Parathyroid adenoma (tissue), 2 donors: Measurements from ENCODE around the gene MAP6.

Experiments used
- H2AFZ ChIP-seq: fragments of 300-600 bp; sonication (generic); one replicate; pipeline ENCODE4 v1.7.0; 2017; ENCODE audit warnings: antibody characterized with exemption, mild to moderate bottlenecking
- H3K27ac ChIP-seq: fragments of 300-600 bp; sonication (generic); one replicate; pipeline ENCODE4 v1.7.0; 2017
- H3K27me3 ChIP-seq: fragments of 300-600 bp; sonication (generic); one replicate; pipeline ENCODE4 v1.7.0; 2017; ENCODE audit warnings: low read length; ENCODE audit not compliant: control insufficient read depth, insufficient read depth
- H3K36me3 ChIP-seq: fragments of 300-600 bp; sonication (generic); one replicate; pipeline ENCODE4 v1.7.0; 2017; ENCODE audit warnings: low read length; ENCODE audit not compliant: control insufficient read depth, insufficient read depth
- H3K4me1 ChIP-seq: fragments of 300-600 bp; sonication (generic); one replicate; pipeline ENCODE4 v1.7.0; 2017; ENCODE audit warnings: control low read depth
- H3K4me2 ChIP-seq: fragments of 300-600 bp; sonication (generic); one replicate; pipeline ENCODE4 v1.7.0; 2017; ENCODE audit warnings: low read length
- H3K4me3 ChIP-seq: fragments of 300-600 bp; sonication (generic); one replicate; pipeline ENCODE4 v1.7.0; 2017; ENCODE audit warnings: low read depth, low read length
- H3K79me2 ChIP-seq: fragments of 300-600 bp; sonication (generic); one replicate; pipeline ENCODE4 v1.7.0; 2017; ENCODE audit warnings: control low read depth
- H3K9ac ChIP-seq: fragments of 300-600 bp; sonication (generic); one replicate; pipeline ENCODE4 v1.7.0; 2017; ENCODE audit warnings: mild to moderate bottlenecking
- H3K9me3 ChIP-seq: fragments of 300-600 bp; sonication (generic); one replicate; pipeline ENCODE4 v1.7.0; 2017; ENCODE audit warnings: low read length; ENCODE audit not compliant: control insufficient read depth
- TF ChIP-seq, protein P1 (sequence below): fragments of 300-600 bp; sonication (generic); IDR thresholded peaks from one replicate; pipeline ENCODE4 v1.7.0; 2017; ENCODE audit warnings: antibody characterized with exemption, mild to moderate bottlenecking
- donor health status: primary hyperparathyroidism.

MAP6 gene

GRCh38 chr11:75653532-75653931 lies 15.3 kb downstream of the MAP6 start:
- Histone ChIP-seq H3K36me3 (no peaks in the 10 kb centered on the region), H3K9me3 (no peaks in the 10 kb centered on the region), H3K4me2 (no peak overlapping the region), H3K27me3 (no peaks in the 10 kb centered on the region), H3K4me1 (no peaks in the 10 kb centered on the region), H3K9ac (no peak overlapping the region), H2AFZ (no peak overlapping the region), H3K79me2 (peaks cover 4% of the 10 kb centered on the region), H3K4me3 (no peak overlapping the region), H3K27ac (no peak overlapping the region)
- TF ChIP-seq, protein P1, sequence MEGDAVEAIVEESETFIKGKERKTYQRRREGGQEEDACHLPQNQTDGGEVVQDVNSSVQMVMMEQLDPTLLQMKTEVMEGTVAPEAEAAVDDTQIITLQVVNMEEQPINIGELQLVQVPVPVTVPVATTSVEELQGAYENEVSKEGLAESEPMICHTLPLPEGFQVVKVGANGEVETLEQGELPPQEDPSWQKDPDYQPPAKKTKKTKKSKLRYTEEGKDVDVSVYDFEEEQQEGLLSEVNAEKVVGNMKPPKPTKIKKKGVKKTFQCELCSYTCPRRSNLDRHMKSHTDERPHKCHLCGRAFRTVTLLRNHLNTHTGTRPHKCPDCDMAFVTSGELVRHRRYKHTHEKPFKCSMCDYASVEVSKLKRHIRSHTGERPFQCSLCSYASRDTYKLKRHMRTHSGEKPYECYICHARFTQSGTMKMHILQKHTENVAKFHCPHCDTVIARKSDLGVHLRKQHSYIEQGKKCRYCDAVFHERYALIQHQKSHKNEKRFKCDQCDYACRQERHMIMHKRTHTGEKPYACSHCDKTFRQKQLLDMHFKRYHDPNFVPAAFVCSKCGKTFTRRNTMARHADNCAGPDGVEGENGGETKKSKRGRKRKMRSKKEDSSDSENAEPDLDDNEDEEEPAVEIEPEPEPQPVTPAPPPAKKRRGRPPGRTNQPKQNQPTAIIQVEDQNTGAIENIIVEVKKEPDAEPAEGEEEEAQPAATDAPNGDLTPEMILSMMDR, result no peak

GRCh38 chr11:75652936-75653335 lies 15.9 kb downstream of the MAP6 start:
- no peak overlapping the region for H3K9ac ChIP-seq
- H2AFZ ChIP-seq, result no peak overlapping the region
- H3K4me2 ChIP-seq, result no peak overlapping the region
- no peak overlapping the region for H3K27ac ChIP-seq
- H3K36me3 ChIP-seq, result no peaks in the 10 kb centered on the region
- no peaks in the 10 kb centered on the region for H3K4me1 ChIP-seq
- H3K27me3 ChIP-seq, result no peaks in the 10 kb centered on the region
- no peaks in the 10 kb centered on the region for H3K9me3 ChIP-seq
- H3K4me3 ChIP-seq, result no peak overlapping the region
- TF ChIP-seq, protein P1, result no peak
- peaks cover 4% of the 10 kb centered on the region for H3K79me2 ChIP-seq

DNA sequence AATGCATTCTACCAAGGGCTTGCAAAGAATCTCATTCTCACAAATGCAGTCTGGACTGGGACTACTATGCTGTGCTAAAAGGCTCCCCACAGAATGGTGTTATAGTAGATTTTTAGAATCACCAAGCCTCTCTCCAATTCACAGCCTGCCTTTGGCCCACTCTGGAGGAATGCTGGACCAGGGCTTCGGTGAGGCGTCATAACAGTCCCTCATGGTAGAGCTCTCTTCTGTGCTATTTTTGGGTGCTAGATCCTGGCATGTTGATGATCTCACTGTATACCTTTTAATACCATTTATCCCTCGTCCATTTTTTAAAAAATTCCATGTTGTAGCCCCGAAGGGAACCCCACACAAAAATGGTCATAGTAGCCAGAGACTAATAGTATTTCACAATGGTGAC lies 17.6 kb downstream of the MAP6 start:
- H3K4me3 ChIP-seq, result no peak overlapping the region
- no peak overlapping the region for H3K27ac ChIP-seq
- H3K9ac ChIP-seq, result no peak overlapping the region
- no peak overlapping the region for H3K4me2 ChIP-seq
- no peak overlapping the region for H2AFZ ChIP-seq
- TF ChIP-seq, protein P1, result no peak
- no peaks in the 10 kb centered on the region for H3K36me3 ChIP-seq
- no peaks in the 10 kb centered on the region for H3K9me3 ChIP-seq
- H3K27me3 ChIP-seq, result no peaks in the 10 kb centered on the region
- H3K4me1 ChIP-seq, result no peaks in the 10 kb centered on the region
- H3K79me2 ChIP-seq, result peaks cover 4% of the 10 kb centered on the region

DNA sequence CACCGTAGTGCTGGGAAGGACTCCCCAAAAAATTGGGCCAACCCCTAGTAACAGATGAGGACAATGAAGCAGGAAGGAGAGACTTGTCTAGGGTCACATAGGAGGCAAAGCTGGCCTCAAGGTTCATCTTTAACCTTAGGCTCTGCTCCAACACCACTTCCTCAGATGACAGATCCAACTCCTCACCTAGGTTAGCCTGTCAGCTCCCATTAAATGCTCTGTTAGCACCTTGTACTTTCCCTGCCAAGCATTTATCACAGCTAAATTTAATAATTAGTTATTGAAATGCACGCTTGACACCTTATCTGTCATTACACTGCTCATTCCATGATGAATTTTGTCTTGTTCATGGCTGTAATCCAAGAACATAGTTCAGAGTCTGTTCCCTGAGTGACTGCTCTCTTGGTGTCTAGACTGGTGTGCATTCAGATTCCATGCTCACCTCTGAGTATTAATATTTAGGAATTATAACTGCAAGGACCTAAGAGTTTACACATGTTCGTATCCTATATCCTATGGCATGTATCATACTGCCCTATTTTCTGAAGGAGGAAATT lies 18.6 kb downstream of the MAP6 start:
- Histone ChIP-seq H3K79me2 (peaks cover 2% of the 10 kb centered on the region), H3K9me3 (no peaks in the 10 kb centered on the region), H3K27ac (no peak overlapping the region), H3K4me3 (no peak overlapping the region), H3K9ac (no peak overlapping the region), H3K27me3 (no peaks in the 10 kb centered on the region), H2AFZ (no peak overlapping the region), H3K36me3 (no peaks in the 10 kb centered on the region), H3K4me2 (no peak overlapping the region), H3K4me1 (no peaks in the 10 kb centered on the region)
- TF ChIP-seq, protein P1, result no peak

DNA sequence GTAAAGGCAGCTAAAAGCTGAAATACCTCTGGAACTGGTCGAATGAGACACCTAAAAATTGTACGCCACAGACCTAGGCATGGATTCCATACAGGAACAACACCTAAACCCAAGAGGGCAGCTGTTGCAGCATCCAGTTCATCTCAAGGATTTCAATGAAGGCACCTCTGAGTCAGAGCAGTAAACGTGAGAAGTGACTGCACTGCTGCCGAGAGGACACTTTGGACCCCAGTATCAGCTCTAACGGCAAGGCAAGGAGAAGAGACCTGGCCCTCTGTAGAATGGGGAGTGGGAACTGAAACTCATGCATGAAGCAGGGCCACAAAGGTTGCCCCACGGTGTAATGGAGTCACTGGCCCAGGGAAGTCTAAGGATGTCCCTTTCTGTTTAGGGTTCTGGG lies 23.9 kb downstream of the MAP6 start:
- no peaks in the 10 kb centered on the region for H3K36me3 ChIP-seq
- no peak overlapping the region for H3K27ac ChIP-seq
- TF ChIP-seq, protein P1, result no peak
- no peaks in the 10 kb centered on the region for H3K9me3 ChIP-seq
- H3K27me3 ChIP-seq, result no peaks in the 10 kb centered on the region
- peaks cover 2% of the 10 kb centered on the region for H3K4me1 ChIP-seq
- H3K9ac ChIP-seq, result no peak overlapping the region
- H3K4me3 ChIP-seq, result no peak overlapping the region
- H3K79me2 ChIP-seq, result no peaks in the 10 kb centered on the region
- H3K4me2 ChIP-seq, result no peak overlapping the region
- H2AFZ ChIP-seq, result no peak overlapping the region
